Neural progenitor cell (in vitro differentiated cells): ENCODE data around the gene SYT17. TPM values are rescaled to one million over a fixed set of nuclear protein-coding genes. Genes with fewer than 3 reads are reported as not detected.

Source experiments
- DNase-seq: peaks from one replicate; pipeline ENCODE4 v3.0.0-alpha.2; 2016; ENCODE audit warnings: low spot score
- H2AFZ ChIP-seq: fragments of 200-600 bp; sonication (generic); replicated peaks from 2 replicates; pipeline ENCODE4 v1.6.1; 2016; ENCODE audit warnings: antibody characterized with exemption
- H3F3A ChIP-seq: fragments of 200-600 bp; sonication (generic); 2 replicates; pipeline ENCODE4 v1.6.1; 2016; ENCODE audit warnings: antibody characterized with exemption, low read depth
- H3K27ac ChIP-seq: fragments of 200-600 bp; sonication (generic); 2 replicates; pipeline ENCODE4 v1.5.1; 2016; ENCODE audit warnings: mild to moderate bottlenecking
- H3K27me3 ChIP-seq: fragments of 200-600 bp; sonication (generic); 2 replicates; pipeline ENCODE4 v1.6.1; 2016; ENCODE audit warnings: mild to moderate bottlenecking, moderate library complexity
- H3K36me3 ChIP-seq: fragments of 200-600 bp; sonication (generic); 2 replicates; pipeline ENCODE4 v1.5.1; 2016
- H3K4me1 ChIP-seq: fragments of 200-600 bp; sonication (generic); 2 replicates; pipeline ENCODE4 v1.6.1; 2016; ENCODE audit warnings: mixed run types
- H3K4me2 ChIP-seq: fragments of 200-600 bp; sonication (generic); 2 replicates; pipeline ENCODE4 v1.6.1; 2016
- H3K4me3 ChIP-seq: fragments of 200-600 bp; sonication (generic); 2 replicates; pipeline ENCODE4 v1.5.1; 2016
- H3K79me2 ChIP-seq: fragments of 200-600 bp; sonication (generic); 2 replicates; pipeline ENCODE4 v1.6.1; 2016; ENCODE audit warnings: low read depth
- H3K9ac ChIP-seq: fragments of 200-600 bp; sonication (generic); 2 replicates; pipeline ENCODE4 v1.6.1; 2016
- H3K9me3 ChIP-seq: fragments of 200-600 bp; sonication (generic); 2 replicates; pipeline ENCODE4 v1.5.1; 2016; ENCODE audit warnings: low read depth
- H4K20me1 ChIP-seq: fragments of 200-600 bp; sonication (generic); 2 replicates; pipeline ENCODE4 v1.6.1; 2016; ENCODE audit warnings: low read depth
- H3K27ac Mint-ChIP-seq: 3 replicates; pipeline ENCODE4 v1.8.0; 2021; ENCODE audit warnings: mixed read lengths
- H3K27me3 Mint-ChIP-seq: 2 replicates; pipeline ENCODE4 v1.8.0; 2022; ENCODE audit warnings: low read depth, mild to moderate bottlenecking, inconsistent platforms, moderate library complexity, mixed read lengths; ENCODE audit not compliant: insufficient read depth
- H3K36me3 Mint-ChIP-seq: 3 replicates; pipeline ENCODE4 v1.8.0; 2021; ENCODE audit warnings: mixed read lengths
- H3K4me1 Mint-ChIP-seq: 3 replicates; pipeline ENCODE4 v1.8.0; 2021; ENCODE audit warnings: mixed read lengths
- H3K4me3 Mint-ChIP-seq: 3 replicates; pipeline ENCODE4 v1.8.0; 2021; ENCODE audit warnings: mild to moderate bottlenecking, moderate library complexity, mixed read lengths
- H3K9me3 Mint-ChIP-seq: 3 replicates; pipeline ENCODE4 v1.8.0; 2020; ENCODE audit warnings: mixed read lengths
- EZH2 ChIP-seq: fragments of 200-600 bp; sonication (generic); IDR thresholded peaks from 2 replicates; pipeline ENCODE4 v1.6.1; 2017; ENCODE audit warnings: antibody characterized with exemption, mild to moderate bottlenecking, moderate library complexity
- EZH2phosphoT487 ChIP-seq: fragments of 200-600 bp; sonication (generic); IDR thresholded peaks from 2 replicates; pipeline ENCODE4 v1.6.1; 2017; ENCODE audit warnings: antibody characterized with exemption
- total RNA-seq: library from RNA; depleted of rRNA; stranded (reverse); fragments of >200 nt; gene quantifications from 2 replicates; pipeline ENCODE4 v1.2.3, GENCODE V29; 2015; ENCODE audit warnings: low replicate concordance
- TF ChIP-seq, protein P1 (sequence below): fragments of 200-600 bp; sonication (generic); IDR thresholded peaks from 2 replicates; pipeline ENCODE4 v1.5.1; 2017; ENCODE audit warnings: antibody characterized with exemption, mild to moderate bottlenecking

SYT17 gene
- total RNA-seq, 1 donor from 2014 or later: 7.2 TPM

- Histone ChIP-seq H3F3A (peaks cover 59% of the 10 kb centered on the region), H3K4me3 (no peak overlapping the region)
Observed at GRCh38 chr16:19290860-19291259, 122.8 kb downstream of the SYT17 start.

DNA sequence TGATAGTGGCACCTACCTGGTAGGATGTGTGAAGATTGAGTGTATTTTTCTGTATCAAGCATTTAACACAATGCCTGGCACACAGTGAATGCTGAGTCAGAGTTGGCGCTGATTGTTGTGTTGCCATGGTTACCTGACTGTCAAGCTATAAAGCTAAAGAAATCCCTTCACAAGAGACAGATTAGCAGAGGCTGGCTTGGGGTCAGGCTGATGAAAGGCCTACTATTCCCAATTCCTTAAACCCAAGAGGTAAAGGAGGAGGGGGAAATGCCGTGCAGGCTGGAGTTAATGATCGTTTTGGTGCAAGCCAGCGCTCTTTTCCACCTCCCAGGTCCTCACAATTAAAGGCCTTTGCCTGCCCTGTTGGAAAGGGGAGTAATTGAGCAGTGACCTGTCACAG lies 123.4 kb downstream of the SYT17 start:
- Mint-ChIP-seq H3K36me3 (peaks cover 1% of the 10 kb centered on the region), H3K9me3 (no peaks in the 10 kb centered on the region), H3K27me3 (peaks cover 15% of the 10 kb centered on the region), H3K4me3 (peak overlapping the region; percentile 15), H3K27ac (peak overlapping the region; percentile 94), H3K4me1 (peaks cover 80% of the 10 kb centered on the region)
- H4K20me1 ChIP-seq: no peaks in the 10 kb centered on the region
- H3F3A ChIP-seq: peaks cover 59% of the 10 kb centered on the region
- H3K4me1 ChIP-seq: peaks cover 79% of the 10 kb centered on the region
- no peaks in the 10 kb centered on the region for H3K36me3 ChIP-seq
- peak overlapping the region; percentile 9 for H3K4me3 ChIP-seq
- no peaks in the 10 kb centered on the region for H3K9me3 ChIP-seq
- TF ChIP-seq EZH2phosphoT487: peak; percentile 31
- TF ChIP-seq, protein P1, sequence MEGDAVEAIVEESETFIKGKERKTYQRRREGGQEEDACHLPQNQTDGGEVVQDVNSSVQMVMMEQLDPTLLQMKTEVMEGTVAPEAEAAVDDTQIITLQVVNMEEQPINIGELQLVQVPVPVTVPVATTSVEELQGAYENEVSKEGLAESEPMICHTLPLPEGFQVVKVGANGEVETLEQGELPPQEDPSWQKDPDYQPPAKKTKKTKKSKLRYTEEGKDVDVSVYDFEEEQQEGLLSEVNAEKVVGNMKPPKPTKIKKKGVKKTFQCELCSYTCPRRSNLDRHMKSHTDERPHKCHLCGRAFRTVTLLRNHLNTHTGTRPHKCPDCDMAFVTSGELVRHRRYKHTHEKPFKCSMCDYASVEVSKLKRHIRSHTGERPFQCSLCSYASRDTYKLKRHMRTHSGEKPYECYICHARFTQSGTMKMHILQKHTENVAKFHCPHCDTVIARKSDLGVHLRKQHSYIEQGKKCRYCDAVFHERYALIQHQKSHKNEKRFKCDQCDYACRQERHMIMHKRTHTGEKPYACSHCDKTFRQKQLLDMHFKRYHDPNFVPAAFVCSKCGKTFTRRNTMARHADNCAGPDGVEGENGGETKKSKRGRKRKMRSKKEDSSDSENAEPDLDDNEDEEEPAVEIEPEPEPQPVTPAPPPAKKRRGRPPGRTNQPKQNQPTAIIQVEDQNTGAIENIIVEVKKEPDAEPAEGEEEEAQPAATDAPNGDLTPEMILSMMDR: no peak
- no peak overlapping the region for H2AFZ ChIP-seq
- no peaks in the 10 kb centered on the region for H3K79me2 ChIP-seq
- peak overlapping the region; percentile 76 for H3K4me2 ChIP-seq
- peak; percentile 96 for DNase-seq
- H3K9ac ChIP-seq: no peak overlapping the region
- H3K27ac ChIP-seq: peak overlapping the region; percentile 89
- H3K27me3 ChIP-seq: no peaks in the 10 kb centered on the region

More at GRCh38 chr16:19290860-19291259, 122.8 kb downstream of the SYT17 start:
- no peaks in the 10 kb centered on the region for H3K9me3 Mint-ChIP-seq
- Histone ChIP-seq H3K36me3 (no peaks in the 10 kb centered on the region), H3K27ac (peak overlapping the region; percentile 89), H3K4me1 (peaks cover 80% of the 10 kb centered on the region), H3K27me3 (no peaks in the 10 kb centered on the region), H2AFZ (no peak overlapping the region), H3K79me2 (no peaks in the 10 kb centered on the region), H4K20me1 (no peaks in the 10 kb centered on the region), H3K9me3 (no peaks in the 10 kb centered on the region), H3K4me2 (peak overlapping the region; percentile 76), H3K9ac (no peak overlapping the region)
- peaks cover 1% of the 10 kb centered on the region for H3K36me3 Mint-ChIP-seq
- TF ChIP-seq EZH2phosphoT487 (no peak), EZH2 (no peak)
- TF ChIP-seq, protein P1: no peak
- peak; percentile 15 for DNase-seq
- peak overlapping the region; percentile 94 for H3K27ac Mint-ChIP-seq
- H3K27me3 Mint-ChIP-seq: peaks cover 15% of the 10 kb centered on the region
- H3K4me3 Mint-ChIP-seq: peak overlapping the region; percentile 27
- H3K4me1 Mint-ChIP-seq: peaks cover 84% of the 10 kb centered on the region

DNA sequence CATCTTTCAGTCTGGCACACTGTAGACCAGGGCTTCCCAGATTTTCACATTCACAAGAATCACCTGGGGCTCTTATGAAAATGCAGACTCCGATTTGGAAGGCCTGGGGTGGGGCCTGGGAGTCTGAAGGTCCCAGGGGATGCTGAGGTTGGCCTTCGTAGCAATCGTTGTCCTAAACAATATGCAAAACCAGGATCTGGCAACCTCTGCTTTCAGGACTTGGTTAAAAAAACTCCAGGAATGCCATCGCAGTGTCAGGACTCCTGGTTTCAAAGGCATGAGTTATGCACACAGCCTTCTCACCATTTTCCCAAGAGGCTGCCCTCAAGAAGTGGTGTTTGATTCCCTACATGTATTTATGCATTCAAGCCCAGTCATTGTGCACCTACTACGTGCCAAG lies 124.1 kb downstream of the SYT17 start:
- Mint-ChIP-seq H3K27me3 (peaks cover 15% of the 10 kb centered on the region), H3K36me3 (peaks cover 1% of the 10 kb centered on the region), H3K4me1 (peaks cover 76% of the 10 kb centered on the region), H3K9me3 (no peaks in the 10 kb centered on the region), H3K27ac (peak overlapping the region; percentile 94), H3K4me3 (no peak overlapping the region)
- DNase-seq: peak; percentile 54
- Histone ChIP-seq H4K20me1 (no peaks in the 10 kb centered on the region), H3K9me3 (no peaks in the 10 kb centered on the region), H3K4me2 (peak overlapping the region; percentile 76), H3F3A (peaks cover 59% of the 10 kb centered on the region), H3K27me3 (no peaks in the 10 kb centered on the region), H2AFZ (no peak overlapping the region), H3K27ac (peak overlapping the region; percentile 88), H3K9ac (no peak overlapping the region), H3K36me3 (no peaks in the 10 kb centered on the region), H3K79me2 (no peaks in the 10 kb centered on the region), H3K4me3 (peak overlapping the region; percentile 9), H3K4me1 (peaks cover 72% of the 10 kb centered on the region)
- TF ChIP-seq EZH2phosphoT487 (no peak), EZH2 (no peak)
- TF ChIP-seq, protein P1: no peak
